H9 (cell line): Measurements from ENCODE around the gene NEK8. TPM values are rescaled to one million over a fixed set of nuclear protein-coding genes. Genes with fewer than 3 reads are reported as not detected.

Experiments
- DNase-seq: peaks from one replicate; pipeline ENCODE4 v3.0.0-alpha.2; 2017
- H2AFZ ChIP-seq: one replicate; pipeline ENCODE4 v1.6.1; 2013; ENCODE audit warnings: mild to moderate bottlenecking, low read length, control low read depth, moderate library complexity
- H2AK5ac ChIP-seq: 2 replicates; pipeline ENCODE4 v1.6.1; 2013; ENCODE audit warnings: low read length, control low read depth, mixed read lengths; ENCODE audit not compliant: insufficient read length
- H2BK120ac ChIP-seq: one replicate; pipeline ENCODE4 v1.6.1; 2013; ENCODE audit warnings: low read depth, mild to moderate bottlenecking, low read length, control low read depth, inconsistent platforms; ENCODE audit not compliant: poor library complexity, severe bottlenecking
- H2BK12ac ChIP-seq: 2 replicates; pipeline ENCODE4 v1.6.1; 2013; ENCODE audit warnings: low read length, control low read depth, mixed read lengths, low read depth; ENCODE audit not compliant: insufficient read length
- H2BK15ac ChIP-seq: 2 replicates; pipeline ENCODE4 v1.6.1; 2013; ENCODE audit warnings: low read depth, low read length, control low read depth
- H2BK20ac ChIP-seq: one replicate; pipeline ENCODE4 v1.6.1; 2013; ENCODE audit warnings: low read depth, mild to moderate bottlenecking, low read length, control low read depth, inconsistent platforms; ENCODE audit not compliant: poor library complexity, severe bottlenecking
- H2BK5ac ChIP-seq: 2 replicates; pipeline ENCODE4 v1.6.1; 2013; ENCODE audit warnings: low read length, control low read depth, mixed read lengths; ENCODE audit not compliant: insufficient read length
- H3K14ac ChIP-seq: 2 replicates; pipeline ENCODE4 v1.6.1; 2013; ENCODE audit warnings: low read length, control low read depth; ENCODE audit not compliant: insufficient read depth
- H3K18ac ChIP-seq: 2 replicates; pipeline ENCODE4 v1.6.1; 2013; ENCODE audit warnings: low read depth, mild to moderate bottlenecking, mixed read lengths, low read length, control low read depth; ENCODE audit not compliant: insufficient read length
- H3K23ac ChIP-seq: 2 replicates; pipeline ENCODE4 v1.6.1; 2013; ENCODE audit warnings: low read length, control low read depth, mixed read lengths, low read depth; ENCODE audit not compliant: insufficient read length
- H3K23me2 ChIP-seq: 2 replicates; pipeline ENCODE4 v1.6.1; 2013; ENCODE audit warnings: low read depth, mild to moderate bottlenecking, mixed read lengths, low read length, control low read depth; ENCODE audit not compliant: insufficient read length, poor library complexity, severe bottlenecking
- H3K27ac ChIP-seq: 2 replicates; pipeline ENCODE4 v1.5.1; 2013; ENCODE audit warnings: low read length, control low read depth, mixed read lengths, low read depth; ENCODE audit not compliant: insufficient read length
- H3K27me3 ChIP-seq: 2 replicates; pipeline ENCODE4 v1.6.1; 2013; ENCODE audit warnings: low read length, control low read depth, inconsistent platforms; ENCODE audit not compliant: insufficient read depth
- H3K4ac ChIP-seq: 2 replicates; pipeline ENCODE4 v1.6.1; 2013; ENCODE audit warnings: low read depth, mild to moderate bottlenecking, control low read depth, inconsistent platforms, low read length, moderate library complexity
- H3K4me1 ChIP-seq: 2 replicates; pipeline ENCODE4 v1.6.1; 2013; ENCODE audit warnings: low read length, control low read depth, inconsistent platforms; ENCODE audit not compliant: insufficient read depth
- H3K4me2 ChIP-seq: 2 replicates; pipeline ENCODE4 v1.6.1; 2013; ENCODE audit warnings: low read length, control low read depth, mixed read lengths; ENCODE audit not compliant: insufficient read length, insufficient read depth
- H3K56ac ChIP-seq: 2 replicates; pipeline ENCODE4 v1.6.1; 2013; ENCODE audit warnings: low read depth, mild to moderate bottlenecking, mixed read lengths, low read length, control low read depth; ENCODE audit not compliant: insufficient read length
- H3K79me1 ChIP-seq: 2 replicates; pipeline ENCODE4 v1.6.1; 2013; ENCODE audit warnings: low read depth, mild to moderate bottlenecking, moderate library complexity, low read length, control low read depth, inconsistent platforms; ENCODE audit not compliant: insufficient read depth, poor library complexity, severe bottlenecking
- H3K79me2 ChIP-seq: 2 replicates; pipeline ENCODE4 v1.6.1; 2013; ENCODE audit warnings: low read length, control low read depth, inconsistent platforms; ENCODE audit not compliant: insufficient read depth
- H3K9ac ChIP-seq: 2 replicates; pipeline ENCODE4 v1.6.1; 2013; ENCODE audit warnings: low read length, control low read depth, mixed read lengths; ENCODE audit not compliant: insufficient read length; ENCODE audit errors: extremely low read depth
- H3K9me3 ChIP-seq: one replicate; pipeline ENCODE4 v1.6.1; 2013; ENCODE audit warnings: low read depth, low read length, inconsistent platforms; ENCODE audit not compliant: control insufficient read depth
- H3T11ph ChIP-seq: one replicate; pipeline ENCODE4 v1.6.1; 2013; ENCODE audit warnings: mild to moderate bottlenecking, low read length, control low read depth, inconsistent platforms
- H4K20me1 ChIP-seq: one replicate; pipeline ENCODE4 v1.6.1; 2013; ENCODE audit not compliant: control insufficient read depth, insufficient read length, insufficient read depth
- H4K5ac ChIP-seq: 2 replicates; pipeline ENCODE4 v1.6.1; 2013; ENCODE audit warnings: low read depth, mild to moderate bottlenecking, mixed read lengths, low read length, control low read depth; ENCODE audit not compliant: insufficient read length
- H4K8ac ChIP-seq: replicated peaks from 2 replicates; pipeline ENCODE4 v1.6.1; 2013; ENCODE audit warnings: low read length, control low read depth, mixed read lengths, low read depth; ENCODE audit not compliant: insufficient read length
- H4K91ac ChIP-seq: 2 replicates; pipeline ENCODE4 v1.6.1; 2013; ENCODE audit warnings: low read depth, mild to moderate bottlenecking, moderate library complexity, mixed read lengths, low read length, control low read depth; ENCODE audit not compliant: insufficient read length
- H3K27ac Mint-ChIP-seq, 3 experiments: 2 replicates in 2 of 3; 3 replicates in 1 of 3; pipeline ENCODE4 v1.8.0; 2020 to 2021; ENCODE audit warnings: mixed read lengths in 3 of 3, mild to moderate bottlenecking in 1 of 3, moderate library complexity in 1 of 3
- H3K27me3 Mint-ChIP-seq: 2 replicates; pipeline ENCODE4 v1.8.0; 2021; ENCODE audit warnings: low read depth, mild to moderate bottlenecking, moderate library complexity, mixed read lengths
- H3K36me3 Mint-ChIP-seq, 3 experiments: 2 replicates in 2 of 3; 3 replicates in 1 of 3; pipeline ENCODE4 v1.8.0; 2020 to 2021; ENCODE audit warnings: low read depth in 3 of 3, mixed read lengths in 3 of 3; ENCODE audit not compliant: insufficient read depth in 1 of 3
- H3K4me1 Mint-ChIP-seq, 2 experiments: 2 replicates each; pipeline ENCODE4 v1.8.0; 2020; ENCODE audit warnings: mixed read lengths in 2 of 2
- H3K4me3 Mint-ChIP-seq, 2 experiments: 2 replicates in 1 of 2; 3 replicates in 1 of 2; pipeline ENCODE4 v1.8.0; 2020 to 2021; ENCODE audit warnings: mild to moderate bottlenecking in 2 of 2, mixed read lengths in 2 of 2, moderate library complexity in 1 of 2
- H3K9me3 Mint-ChIP-seq, 2 experiments: 2 replicates in 1 of 2; 3 replicates in 1 of 2; pipeline ENCODE4 v1.8.0; 2020; ENCODE audit warnings: mild to moderate bottlenecking in 2 of 2, mixed read lengths in 2 of 2, moderate library complexity in 1 of 2
- CTCF ChIP-seq: fragments of 200-600 bp; sonication (generic); conservative IDR thresholded peaks from 3 replicates; pipeline ENCODE4 v1.8.0; 2021; ENCODE audit warnings: antibody characterized with exemption, mild to moderate bottlenecking
- WGBS: extraction: QIAGEN DNeasy Blood & Tissue Kit; methylation state at CpG from one replicate; pipeline ENCODE4 v1.1.7; 2013; ENCODE audit warnings: missing lambda C conversion rate, low lambda C conversion rate, mixed read lengths; ENCODE audit not compliant: insufficient read length; ENCODE audit errors: extremely low coverage; 5-methylcytosine and 5-hydroxymethylcytosine counted together
- total RNA-seq: library from RNA; stranded (reverse); gene quantifications from 2 replicates; pipeline ENCODE4 v1.2.1, GENCODE V29; 2021

Gene NEK8
- total RNA-seq, 1 experiment from 2014 or later = 18.8 TPM

GRCh38 chr17:28724500-28725165 is 4.0 kb upstream of the NEK8 start:
- H3K27me3 ChIP-seq = no peaks in the 10 kb centered on the region
- H2BK120ac ChIP-seq = no peak overlapping the region
- H4K91ac ChIP-seq = no peak overlapping the region
- H3K4me3 Mint-ChIP-seq = peak overlapping the region; percentile 95 to 96
- no peak overlapping the region for H4K8ac ChIP-seq
- no peak overlapping the region for H3K4ac ChIP-seq
- H3K9me3 ChIP-seq = no peaks in the 10 kb centered on the region
- TF ChIP-seq CTCF = no peak
- no peak overlapping the region for H2AK5ac ChIP-seq
- H3T11ph ChIP-seq = no peak overlapping the region
- H2AFZ ChIP-seq = no peak overlapping the region
- H3K4me2 ChIP-seq = peak overlapping the region; percentile 79
- no peak for DNase-seq
- peak overlapping the region; percentile 95 to 100 (median 99); a peak in 6 of 7 replicates for H3K27ac Mint-ChIP-seq
- H3K14ac ChIP-seq = no peak overlapping the region
- H3K23me2 ChIP-seq = peaks cover 24% of the 10 kb centered on the region
- H3K79me2 ChIP-seq = peaks cover 14% of the 10 kb centered on the region; the same call in 1 of the 2 replicates
- no peaks in the 10 kb centered on the region; a peak in 3 of 5 replicates for H3K9me3 Mint-ChIP-seq
- H2BK15ac ChIP-seq = no peak overlapping the region
- no peak overlapping the region for H4K5ac ChIP-seq
- 0 out of 2 replicates have a peak, but pooled peaks cover 7% of the 10 kb centered on the region for H3K4me1 ChIP-seq
- no peaks in the 10 kb centered on the region; the same call in 1 of the 2 replicates for H3K27me3 Mint-ChIP-seq
- H2BK5ac ChIP-seq = no peak overlapping the region
- H3K9ac ChIP-seq = peak overlapping the region; percentile 92
- H3K23ac ChIP-seq = no peak overlapping the region
- H4K20me1 ChIP-seq = no peaks in the 10 kb centered on the region
- H3K4me1 Mint-ChIP-seq = peaks cover 34 to 55% of the 10 kb centered on the region in 2 experiments
- no peak overlapping the region for H2BK12ac ChIP-seq
- H3K56ac ChIP-seq = no peak overlapping the region
- H3K36me3 Mint-ChIP-seq = peaks cover 45 to 56% (median 49%) of the 10 kb centered on the region in 3 experiments
- H2BK20ac ChIP-seq = no peak overlapping the region
- H3K79me1 ChIP-seq = peaks cover 3% of the 10 kb centered on the region
- WGBS = no CpG with 5 or more reads among the region's 10 CpGs
- H3K27ac ChIP-seq = peak overlapping the region; percentile 29
- no peak overlapping the region for H3K18ac ChIP-seq
